Smooth muscle cell (in vitro differentiated cells): ENCODE measurements around the gene MBNL1. TPM values are rescaled to one million over a fixed set of nuclear protein-coding genes. Genes with fewer than 3 reads are reported as not detected.

Experiments
- DNase-seq: peaks from one replicate; lab custom pipeline; 2025; ENCODE audit not compliant: unreplicated experiment; lab: John Stamatoyannopoulos, UW
- H2AFZ ChIP-seq: fragments of 200-600 bp; sonication (generic); 2 replicates; pipeline ENCODE4 v1.6.0; 2016; ENCODE audit warnings: antibody characterized with exemption, low read depth, mild to moderate bottlenecking
- H3F3A ChIP-seq: fragments of 200-600 bp; sonication (generic); 2 replicates; pipeline ENCODE4 v1.6.0; 2017; ENCODE audit warnings: antibody characterized with exemption, low read depth
- H3K27ac ChIP-seq: fragments of 200-600 bp; sonication (generic); 2 replicates; pipeline ENCODE4 v1.5.1; 2016; ENCODE audit warnings: low read depth, mild to moderate bottlenecking
- H3K27me3 ChIP-seq: fragments of 200-600 bp; sonication (generic); 2 replicates; pipeline ENCODE4 v1.6.1; 2016; ENCODE audit warnings: low read depth, mild to moderate bottlenecking
- H3K36me3 ChIP-seq: fragments of 200-600 bp; sonication (generic); 2 replicates; pipeline ENCODE4 v1.5.1; 2016; ENCODE audit warnings: low read depth
- H3K4me1 ChIP-seq: fragments of 200-600 bp; sonication (generic); 2 replicates; pipeline ENCODE4 v1.5.1; 2016; ENCODE audit warnings: low read depth
- H3K4me2 ChIP-seq: fragments of 200-600 bp; sonication (generic); 2 replicates; pipeline ENCODE4 v1.6.0; 2016; ENCODE audit warnings: mild to moderate bottlenecking
- H3K4me3 ChIP-seq: fragments of 200-600 bp; sonication (generic); 2 replicates; pipeline ENCODE4 v1.5.1; 2016; ENCODE audit warnings: mild to moderate bottlenecking
- H3K79me2 ChIP-seq: fragments of 200-600 bp; sonication (generic); 2 replicates; pipeline ENCODE4 v1.6.0; 2016; ENCODE audit warnings: low read depth, mild to moderate bottlenecking
- H3K9ac ChIP-seq: fragments of 200-600 bp; sonication (generic); 2 replicates; pipeline ENCODE4 v1.6.0; 2016; ENCODE audit warnings: low read depth
- H3K9me3 ChIP-seq: fragments of 200-600 bp; sonication (generic); replicated peaks from 2 replicates; pipeline ENCODE4 v1.5.1; 2016; ENCODE audit warnings: low read depth
- H4K20me1 ChIP-seq: fragments of 200-600 bp; sonication (generic); 2 replicates; pipeline ENCODE4 v1.6.0; 2016; ENCODE audit warnings: low read depth
- WGBS: methylation state at CpG from one replicate; pipeline ENCODE4 v1.1.7; 2016; ENCODE audit warnings: low lambda C conversion rate; 5-methylcytosine and 5-hydroxymethylcytosine counted together
- polyA plus RNA-seq: library from polyadenylated mRNA; unstranded; fragments of >200 nt; fragmentation: Nextera tagmentation; extraction: Ambion mirVana; gene quantifications from 2 replicates; pipeline ENCODE4 v1.2.1, GENCODE V29; 2016
- total RNA-seq: library from RNA; depleted of rRNA; stranded (reverse); fragments of >200 nt; gene quantifications from 2 replicates; pipeline ENCODE4 v1.2.3, GENCODE V29; 2014
- TF ChIP-seq, protein P1 (sequence below): fragments of 200-600 bp; sonication (generic); IDR thresholded peaks from 2 replicates; pipeline ENCODE4 v1.5.1; 2017; ENCODE audit warnings: borderline replicate concordance, mild to moderate bottlenecking, antibody characterized with exemption; ENCODE audit not compliant: insufficient read depth, poor library complexity, severe bottlenecking

MBNL1 gene
- total and polyA plus RNA-seq, 2 experiments from 2014 or later: 19.5 to 128 TPM

GRCh38 chr3:152235709-152236298, 32.9 kb upstream of the MBNL1 start:
- no peak overlapping the region for H3K4me2 ChIP-seq
- no peak overlapping the region for H3K4me3 ChIP-seq
- no peaks in the 10 kb centered on the region for H3K9me3 ChIP-seq
- WGBS: 61% methylated on average over 1 of the region's 1 CpG
- no peak overlapping the region for H2AFZ ChIP-seq
- H3K27ac ChIP-seq: no peak overlapping the region
- H3K36me3 ChIP-seq: no peaks in the 10 kb centered on the region
- no peaks in the 10 kb centered on the region for H4K20me1 ChIP-seq
- no peak overlapping the region for H3K9ac ChIP-seq
- no peaks in the 10 kb centered on the region for H3K27me3 ChIP-seq
- no peaks in the 10 kb centered on the region for H3K79me2 ChIP-seq
- no peaks in the 10 kb centered on the region for H3F3A ChIP-seq
- DNase-seq: no peak
- H3K4me1 ChIP-seq: no peaks in the 10 kb centered on the region
- TF ChIP-seq, protein P1, sequence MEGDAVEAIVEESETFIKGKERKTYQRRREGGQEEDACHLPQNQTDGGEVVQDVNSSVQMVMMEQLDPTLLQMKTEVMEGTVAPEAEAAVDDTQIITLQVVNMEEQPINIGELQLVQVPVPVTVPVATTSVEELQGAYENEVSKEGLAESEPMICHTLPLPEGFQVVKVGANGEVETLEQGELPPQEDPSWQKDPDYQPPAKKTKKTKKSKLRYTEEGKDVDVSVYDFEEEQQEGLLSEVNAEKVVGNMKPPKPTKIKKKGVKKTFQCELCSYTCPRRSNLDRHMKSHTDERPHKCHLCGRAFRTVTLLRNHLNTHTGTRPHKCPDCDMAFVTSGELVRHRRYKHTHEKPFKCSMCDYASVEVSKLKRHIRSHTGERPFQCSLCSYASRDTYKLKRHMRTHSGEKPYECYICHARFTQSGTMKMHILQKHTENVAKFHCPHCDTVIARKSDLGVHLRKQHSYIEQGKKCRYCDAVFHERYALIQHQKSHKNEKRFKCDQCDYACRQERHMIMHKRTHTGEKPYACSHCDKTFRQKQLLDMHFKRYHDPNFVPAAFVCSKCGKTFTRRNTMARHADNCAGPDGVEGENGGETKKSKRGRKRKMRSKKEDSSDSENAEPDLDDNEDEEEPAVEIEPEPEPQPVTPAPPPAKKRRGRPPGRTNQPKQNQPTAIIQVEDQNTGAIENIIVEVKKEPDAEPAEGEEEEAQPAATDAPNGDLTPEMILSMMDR: no peak

DNA sequence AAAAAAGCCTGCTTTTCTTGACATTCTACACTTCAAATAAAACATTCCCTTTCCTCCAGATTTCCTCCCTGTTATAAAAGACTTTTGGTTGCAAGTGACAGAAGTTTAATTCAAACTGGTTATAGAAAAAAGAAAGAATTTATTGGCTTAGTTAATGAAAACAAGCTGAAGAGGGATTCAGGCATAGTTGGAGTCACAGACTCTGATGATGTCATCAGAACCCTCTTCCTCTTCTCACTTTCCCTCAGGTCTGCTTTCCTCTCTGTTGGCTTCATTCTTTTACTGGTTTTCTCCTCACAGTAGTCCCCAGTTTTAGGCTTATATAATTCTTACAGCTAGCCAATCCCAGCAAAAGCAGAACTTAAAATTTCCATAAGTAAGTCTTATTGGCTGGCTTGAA, 32.0 kb upstream of the MBNL1 start:
- no peak overlapping the region for H3K27ac ChIP-seq
- no peak overlapping the region for H3K9ac ChIP-seq
- H3K4me1 ChIP-seq: no peaks in the 10 kb centered on the region
- H3K36me3 ChIP-seq: no peaks in the 10 kb centered on the region
- DNase-seq: no peak
- H3K9me3 ChIP-seq: no peaks in the 10 kb centered on the region
- H4K20me1 ChIP-seq: no peaks in the 10 kb centered on the region
- H3F3A ChIP-seq: no peaks in the 10 kb centered on the region
- TF ChIP-seq, protein P1: no peak
- H3K4me3 ChIP-seq: no peak overlapping the region
- H3K4me2 ChIP-seq: no peak overlapping the region
- H3K27me3 ChIP-seq: no peaks in the 10 kb centered on the region
- no peaks in the 10 kb centered on the region for H3K79me2 ChIP-seq
- no peak overlapping the region for H2AFZ ChIP-seq

- H3K4me1 ChIP-seq: no peaks in the 10 kb centered on the region
- no peaks in the 10 kb centered on the region for H4K20me1 ChIP-seq
- 77% methylated on average over 2 of the region's 2 CpGs for WGBS
- H3K4me2 ChIP-seq: no peak overlapping the region
- no peaks in the 10 kb centered on the region for H3F3A ChIP-seq
- H3K9ac ChIP-seq: no peak overlapping the region
- H3K9me3 ChIP-seq: no peaks in the 10 kb centered on the region
- no peaks in the 10 kb centered on the region for H3K36me3 ChIP-seq
- H3K27me3 ChIP-seq: no peaks in the 10 kb centered on the region
- no peak overlapping the region for H2AFZ ChIP-seq
- H3K79me2 ChIP-seq: no peaks in the 10 kb centered on the region
- no peak overlapping the region for H3K4me3 ChIP-seq
- H3K27ac ChIP-seq: no peak overlapping the region
- TF ChIP-seq, protein P1: no peak
- no peak for DNase-seq
Measured at GRCh38 chr3:152241142-152242017, 27.3 kb upstream of the MBNL1 start.
